Measurements from ENCODE around the gene MTX2. TPM values are rescaled to one million over a fixed set of nuclear protein-coding genes. Genes with fewer than 3 reads are reported as not detected.

The MTX2 gene
- total RNA-seq, 1 donor from 2014 or later, result 8.5 TPM

DNA sequence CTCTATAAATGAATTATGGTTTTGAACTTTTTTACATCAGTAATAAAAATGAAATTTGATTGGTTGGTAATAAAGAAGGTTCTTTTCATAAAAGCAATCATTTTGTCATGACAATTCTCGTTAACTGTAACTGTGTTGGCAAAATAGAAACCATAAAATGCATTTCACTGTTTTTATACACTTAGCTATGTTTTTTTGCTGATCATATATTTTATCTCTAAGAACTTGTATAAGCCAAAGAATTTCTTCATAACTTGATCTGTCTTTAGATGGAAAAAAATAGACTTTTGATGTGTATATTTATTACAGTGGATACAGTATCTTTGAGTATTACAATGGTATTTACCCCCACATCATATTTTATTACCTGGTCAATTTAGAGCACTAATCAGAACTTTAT, 9.7 kb downstream of the MTX2 start:
- Histone ChIP-seq H3K27me3 (no peaks in the 10 kb centered on the region), H3K9me3 (no peaks in the 10 kb centered on the region), H3K36me3 (no peaks in the 10 kb centered on the region), H3K4me3 (no peak overlapping the region), H3K4me1 (no peaks in the 10 kb centered on the region), H3K27ac (no peak overlapping the region)
- TF ChIP-seq CTCF (IDR thresholded peaks at IDR 0.05), result no peak
- intact Hi-C loops (cut with DNase I), result loop anchor here (10.0 kb wide), 1 partner anchor 276 kb away; no protein-coding TSS in a partner anchor
- no peak for DNase-seq (ENCODE audit: low spot score in 2 of 2)

GRCh38 chr2:176280156-176280555, 10.9 kb downstream of the MTX2 start:
- intact Hi-C loops (cut with DNase I), result no loop called here
- TF ChIP-seq CTCF (IDR thresholded peaks at IDR 0.05), result no peak

GRCh38 chr2:176280867-176281658, 11.8 kb downstream of the MTX2 start:
- H3K9me3 ChIP-seq, result no peaks in the 10 kb centered on the region
- TF ChIP-seq CTCF (IDR thresholded peaks at IDR 0.05), result no peak
- no peaks in the 10 kb centered on the region for H3K36me3 ChIP-seq
- intact Hi-C loops (cut with DNase I), result no loop called here
- no peaks in the 10 kb centered on the region for H3K27me3 ChIP-seq
- no peak overlapping the region for H3K27ac ChIP-seq
- no peak overlapping the region for H3K4me3 ChIP-seq
- DNase-seq (ENCODE audit: low spot score in 2 of 2), result no peak
- no peaks in the 10 kb centered on the region for H3K4me1 ChIP-seq

More at GRCh38 chr2:176280156-176280555, 10.9 kb downstream of the MTX2 start:
- H3K27ac ChIP-seq, result no peak overlapping the region
- no peak overlapping the region for H3K4me3 ChIP-seq
- H3K4me1 ChIP-seq, result no peaks in the 10 kb centered on the region
- H3K36me3 ChIP-seq, result no peaks in the 10 kb centered on the region
- no peaks in the 10 kb centered on the region for H3K9me3 ChIP-seq
- no peak for DNase-seq (ENCODE audit: low spot score in 2 of 2)
- H3K27me3 ChIP-seq, result no peaks in the 10 kb centered on the region

DNA sequence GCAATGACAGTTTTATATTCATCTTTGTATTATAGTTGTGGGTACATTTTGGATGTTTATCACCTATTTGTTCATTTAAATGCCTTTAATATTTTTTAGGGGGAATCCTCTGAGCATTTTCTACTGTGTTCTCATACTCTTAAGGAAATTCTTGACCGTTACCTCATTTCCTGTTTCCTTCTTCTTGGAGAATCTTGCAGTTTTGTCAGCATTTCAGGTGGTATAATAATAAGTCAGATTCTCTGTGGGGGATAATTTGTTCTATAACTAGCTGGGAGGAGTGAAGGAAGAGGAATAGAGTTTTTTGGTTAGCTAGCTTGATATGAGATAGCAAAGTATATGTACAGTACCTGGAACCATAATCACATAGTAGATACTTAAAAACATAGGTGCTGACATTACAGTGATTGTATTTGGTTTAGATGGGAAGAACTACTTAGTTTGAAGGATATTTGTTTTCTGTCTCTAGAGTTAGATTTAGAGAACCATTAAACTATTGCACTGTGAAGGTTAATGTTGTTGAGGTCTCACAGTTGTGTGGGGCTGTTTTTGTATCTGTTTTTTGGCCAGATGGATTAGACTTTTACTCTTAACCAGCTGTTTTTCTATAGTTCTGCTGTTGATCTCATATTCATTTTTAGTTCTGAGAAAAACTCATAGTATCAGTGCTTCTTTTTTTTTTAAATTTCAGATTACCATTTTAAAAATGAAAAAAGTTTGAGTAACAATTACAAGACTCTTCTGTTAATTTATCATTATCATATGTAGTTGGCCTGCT, 14.2 kb downstream of the MTX2 start:
- no peaks in the 10 kb centered on the region for H3K27me3 ChIP-seq
- H3K4me3 ChIP-seq, result no peak overlapping the region
- no peak for DNase-seq (ENCODE audit: low spot score in 2 of 2)
- H3K36me3 ChIP-seq, result no peaks in the 10 kb centered on the region
- intact Hi-C loops (cut with DNase I), result no loop called here
- H3K27ac ChIP-seq, result no peak overlapping the region
- H3K9me3 ChIP-seq, result no peaks in the 10 kb centered on the region
- H3K4me1 ChIP-seq, result no peaks in the 10 kb centered on the region
- TF ChIP-seq CTCF (IDR thresholded peaks at IDR 0.05), result no peak

DNA sequence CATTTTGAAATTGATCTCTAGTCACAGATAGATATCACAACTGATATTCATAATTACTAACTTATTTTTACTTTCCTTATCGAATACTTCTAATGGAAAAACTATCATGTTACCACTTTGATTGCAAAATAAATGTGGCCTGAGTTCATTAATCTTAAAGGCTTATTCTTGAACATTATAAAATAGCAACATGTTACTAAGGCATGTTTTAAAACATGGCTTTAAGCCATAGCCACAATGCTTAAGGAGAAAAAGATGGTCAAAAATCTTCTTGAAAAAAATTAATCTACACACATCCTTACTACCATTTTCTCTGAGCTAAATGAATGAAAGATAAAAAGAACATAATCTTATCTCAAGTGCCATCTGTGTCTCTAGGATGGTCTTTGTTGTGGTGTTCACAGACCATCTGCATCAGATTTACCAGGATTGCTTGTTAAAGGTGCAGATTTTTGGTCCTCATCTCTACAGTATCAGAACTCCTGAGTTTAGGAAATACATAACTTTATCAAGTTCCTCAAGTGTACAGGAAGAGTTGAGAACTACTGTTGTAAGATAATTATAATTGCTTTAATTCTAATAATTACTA, 15.3 kb downstream of the MTX2 start:
- no peak for DNase-seq (ENCODE audit: low spot score in 2 of 2)
- Histone ChIP-seq H3K4me3 (no peak overlapping the region), H3K36me3 (no peaks in the 10 kb centered on the region), H3K4me1 (no peaks in the 10 kb centered on the region), H3K9me3 (no peaks in the 10 kb centered on the region), H3K27me3 (no peaks in the 10 kb centered on the region), H3K27ac (no peak overlapping the region)
- intact Hi-C loops (cut with DNase I), result no loop called here
- TF ChIP-seq CTCF (IDR thresholded peaks at IDR 0.05), result no peak
